ENCODE measurements around the gene TTLL9. TPM values are rescaled to one million over a fixed set of nuclear protein-coding genes. Genes with fewer than 3 reads are reported as not detected.
A peak's percentile ranks its signal among the peaks of the same experiment; 100 is the strongest.

TTLL9 gene
- total and polyA plus RNA-seq, 2 experiments from 2014 or later = 0.09 to 0.15 TPM

DNA sequence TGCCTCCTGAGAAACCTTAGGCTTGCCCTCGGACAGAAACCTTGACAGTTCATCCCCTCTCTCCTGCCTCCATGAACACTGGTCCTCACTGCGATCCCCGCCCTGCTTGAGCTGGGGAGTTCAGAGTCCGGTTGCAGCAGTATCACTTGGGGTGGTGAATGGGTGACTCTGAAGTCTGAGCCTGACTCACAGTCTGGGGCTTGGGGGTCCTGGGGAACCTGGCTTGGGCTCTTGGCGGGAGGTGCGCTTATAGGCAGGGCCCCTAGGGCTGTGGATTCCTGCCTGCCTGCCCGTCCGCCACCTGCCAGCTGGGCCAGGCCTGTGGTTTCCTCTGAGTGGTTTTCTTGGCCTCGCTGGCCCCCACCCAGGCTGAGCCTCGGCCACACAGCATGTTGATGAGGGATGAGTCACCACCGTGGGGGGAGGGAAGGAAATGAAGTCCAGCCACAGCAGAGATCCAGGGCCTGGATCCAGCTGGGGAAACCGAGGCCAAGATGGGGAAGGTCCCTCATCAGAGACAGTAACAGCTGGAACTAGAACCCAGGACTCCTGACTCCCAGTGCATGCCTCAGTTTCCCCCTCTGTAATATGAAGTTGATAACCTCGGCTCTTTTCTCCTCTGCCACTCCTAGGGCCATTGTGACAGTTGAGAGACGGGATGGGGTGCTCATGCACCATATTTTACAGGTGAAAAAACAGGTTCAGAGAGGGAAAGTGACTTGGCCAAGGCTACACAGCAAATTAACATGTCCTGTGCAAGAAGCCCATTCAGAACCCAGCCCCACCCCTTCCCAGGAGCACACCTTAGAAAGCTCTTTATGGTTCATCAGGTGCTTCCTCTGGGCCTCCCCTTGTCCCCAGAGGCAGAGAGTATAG is 34.2 kb upstream of the TTLL9 start:
- no peak overlapping the region for H3K27ac ChIP-seq

GRCh38 chr20:31836853-31837608 is 33.4 kb upstream of the TTLL9 start:
- H3K27ac ChIP-seq = no peak overlapping the region
- DNase-seq (ENCODE audit: low read depth in 1 of 2, low spot score in 1 of 2) = peak in 1 of 2 donors; percentile 29
- TF ChIP-seq, protein P1, sequence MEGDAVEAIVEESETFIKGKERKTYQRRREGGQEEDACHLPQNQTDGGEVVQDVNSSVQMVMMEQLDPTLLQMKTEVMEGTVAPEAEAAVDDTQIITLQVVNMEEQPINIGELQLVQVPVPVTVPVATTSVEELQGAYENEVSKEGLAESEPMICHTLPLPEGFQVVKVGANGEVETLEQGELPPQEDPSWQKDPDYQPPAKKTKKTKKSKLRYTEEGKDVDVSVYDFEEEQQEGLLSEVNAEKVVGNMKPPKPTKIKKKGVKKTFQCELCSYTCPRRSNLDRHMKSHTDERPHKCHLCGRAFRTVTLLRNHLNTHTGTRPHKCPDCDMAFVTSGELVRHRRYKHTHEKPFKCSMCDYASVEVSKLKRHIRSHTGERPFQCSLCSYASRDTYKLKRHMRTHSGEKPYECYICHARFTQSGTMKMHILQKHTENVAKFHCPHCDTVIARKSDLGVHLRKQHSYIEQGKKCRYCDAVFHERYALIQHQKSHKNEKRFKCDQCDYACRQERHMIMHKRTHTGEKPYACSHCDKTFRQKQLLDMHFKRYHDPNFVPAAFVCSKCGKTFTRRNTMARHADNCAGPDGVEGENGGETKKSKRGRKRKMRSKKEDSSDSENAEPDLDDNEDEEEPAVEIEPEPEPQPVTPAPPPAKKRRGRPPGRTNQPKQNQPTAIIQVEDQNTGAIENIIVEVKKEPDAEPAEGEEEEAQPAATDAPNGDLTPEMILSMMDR (IDR thresholded peaks at IDR 0.05; ENCODE audit: low read depth, low read length) = no peak
- H3K4me3 ChIP-seq = no peak overlapping the region
- H3K4me1 ChIP-seq (ENCODE audit: low read depth) = peaks cover 4% of the 10 kb centered on the region
- H3K9me3 ChIP-seq (ENCODE audit: low read depth) = no peaks in the 10 kb centered on the region
- H3K36me3 ChIP-seq = no peaks in the 10 kb centered on the region
- no peaks in the 10 kb centered on the region for H3K27me3 ChIP-seq

More for the DNA sequence above, 34.2 kb upstream of the TTLL9 start:
- Histone ChIP-seq H3K36me3 (no peaks in the 10 kb centered on the region), H3K4me1 (ENCODE audit: low read depth) (no peaks in the 10 kb centered on the region), H3K4me3 (no peak overlapping the region), H3K27me3 (no peaks in the 10 kb centered on the region), H3K9me3 (ENCODE audit: low read depth) (no peaks in the 10 kb centered on the region)
- peak in 1 of 2 donors; percentile 94 for DNase-seq (ENCODE audit: low read depth in 1 of 2, low spot score in 1 of 2)
- TF ChIP-seq, protein P1 (IDR thresholded peaks at IDR 0.05; ENCODE audit: low read depth, low read length) = no peak

- peaks cover 9% of the 10 kb centered on the region for H3K4me1 ChIP-seq (ENCODE audit: low read depth)
- peak in 1 of 2 donors; percentile 39 for DNase-seq (ENCODE audit: low read depth in 1 of 2, low spot score in 1 of 2)
These were observed 32.5 kb upstream of the TTLL9 start for GRCh38 chr20:31837896-31838397.

GRCh38 chr20:31838646-31839292 is 31.7 kb upstream of the TTLL9 start:
- H3K27ac ChIP-seq = no peak overlapping the region
- DNase-seq (ENCODE audit: low read depth in 1 of 2, low spot score in 1 of 2) = peak in 1 of 2 donors; percentile 86
- H3K4me3 ChIP-seq = no peak overlapping the region
- H3K36me3 ChIP-seq = no peaks in the 10 kb centered on the region
- H3K4me1 ChIP-seq (ENCODE audit: low read depth) = peaks cover 9% of the 10 kb centered on the region
- TF ChIP-seq, protein P1 (IDR thresholded peaks at IDR 0.05; ENCODE audit: low read depth, low read length) = no peak
- no peaks in the 10 kb centered on the region for H3K27me3 ChIP-seq
- no peaks in the 10 kb centered on the region for H3K9me3 ChIP-seq (ENCODE audit: low read depth)

More at GRCh38 chr20:31837896-31838397, 32.5 kb upstream of the TTLL9 start:
- no peaks in the 10 kb centered on the region for H3K9me3 ChIP-seq (ENCODE audit: low read depth)
- no peaks in the 10 kb centered on the region for H3K36me3 ChIP-seq
- H3K27me3 ChIP-seq = no peaks in the 10 kb centered on the region
- H3K27ac ChIP-seq = no peak overlapping the region
- no peak overlapping the region for H3K4me3 ChIP-seq
- TF ChIP-seq, protein P1 (IDR thresholded peaks at IDR 0.05; ENCODE audit: low read depth, low read length) = no peak
